ENCODE results near the gene FAM110D. TPM values are rescaled to one million over a fixed set of nuclear protein-coding genes. Genes with fewer than 3 reads are reported as not detected.

The FAM110D gene
- total and polyA plus RNA-seq, 2 donors (not counting 1 experiment from before 2014, with no cell fraction given), result not detected

- peak overlapping the region; percentile 17 for H3K4me2 ChIP-seq (replicated peaks; ENCODE audit: low read depth, low read length, poor library complexity, severe bottlenecking)
- no peaks in the 10 kb centered on the region for H3K27me3 ChIP-seq (replicated peaks in 1 of 4; ENCODE audit: control extremely low read depth in 1 of 4, control insufficient read depth in 3 of 4, insufficient read depth in 4 of 4, low read length in 3 of 4)
- H3K9ac ChIP-seq (ENCODE audit: low read length), result no peak overlapping the region
- ChIA-PET POLR2A (no interaction called here), CTCF (interaction anchor here (0.9 to 1.0 kb wide), 2 partner anchors 25 to 169 kb away, joined by 3 to 4 read pairs; no protein-coding TSS in a partner anchor)
- Mint-ChIP-seq H3K27ac (no peak overlapping the region), H3K27me3 (no peaks in the 10 kb centered on the region), H3K9me3 (ENCODE audit: insufficient read depth) (no peaks in the 10 kb centered on the region), H3K4me3 (no peak overlapping the region), H3K4me1 (peaks cover 11% of the 10 kb centered on the region)
- no peak overlapping the region for H2AFZ ChIP-seq (ENCODE audit: insufficient read depth, low read depth, low read length, poor library complexity, severe bottlenecking)
- H3K36me3 ChIP-seq (replicated peaks in 1 of 2; ENCODE audit: control extremely low read depth in 1 of 2, control insufficient read depth in 1 of 2, extremely low read depth in 1 of 2, insufficient read depth in 2 of 2, low read length in 1 of 2), result peaks cover 0 to 30% of the 10 kb centered on the region in 2 experiments
- H3K9me3 ChIP-seq (ENCODE audit: control extremely low read depth in 1 of 3, control insufficient read depth in 2 of 3, insufficient read depth in 1 of 3, low read length in 2 of 3), result no peaks in the 10 kb centered on the region
- no peak for ATAC-seq (ENCODE audit: low read depth)
- WGBS (ENCODE audit: insufficient coverage), result 49% methylated on average over 5 of the region's 9 CpGs
- peaks cover 7% of the 10 kb centered on the region in 2 donors for H3K4me1 ChIP-seq (ENCODE audit: control insufficient read depth in 2 of 2, insufficient read depth in 2 of 2, low read length in 2 of 2)
- no peak for DNase-seq
- intact Hi-C loops (cut with micrococcal nuclease), result no loop called here
- H3K79me2 ChIP-seq (ENCODE audit: control insufficient read depth, insufficient read depth, low read length), result peaks cover 19% of the 10 kb centered on the region
- TF ChIP-seq EZH2 (IDR thresholded peaks at IDR 0.05; ENCODE audit: borderline replicate concordance, insufficient read depth, low read depth, low read length, poor library complexity, severe bottlenecking), result no peak
- TF ChIP-seq, protein P1, sequence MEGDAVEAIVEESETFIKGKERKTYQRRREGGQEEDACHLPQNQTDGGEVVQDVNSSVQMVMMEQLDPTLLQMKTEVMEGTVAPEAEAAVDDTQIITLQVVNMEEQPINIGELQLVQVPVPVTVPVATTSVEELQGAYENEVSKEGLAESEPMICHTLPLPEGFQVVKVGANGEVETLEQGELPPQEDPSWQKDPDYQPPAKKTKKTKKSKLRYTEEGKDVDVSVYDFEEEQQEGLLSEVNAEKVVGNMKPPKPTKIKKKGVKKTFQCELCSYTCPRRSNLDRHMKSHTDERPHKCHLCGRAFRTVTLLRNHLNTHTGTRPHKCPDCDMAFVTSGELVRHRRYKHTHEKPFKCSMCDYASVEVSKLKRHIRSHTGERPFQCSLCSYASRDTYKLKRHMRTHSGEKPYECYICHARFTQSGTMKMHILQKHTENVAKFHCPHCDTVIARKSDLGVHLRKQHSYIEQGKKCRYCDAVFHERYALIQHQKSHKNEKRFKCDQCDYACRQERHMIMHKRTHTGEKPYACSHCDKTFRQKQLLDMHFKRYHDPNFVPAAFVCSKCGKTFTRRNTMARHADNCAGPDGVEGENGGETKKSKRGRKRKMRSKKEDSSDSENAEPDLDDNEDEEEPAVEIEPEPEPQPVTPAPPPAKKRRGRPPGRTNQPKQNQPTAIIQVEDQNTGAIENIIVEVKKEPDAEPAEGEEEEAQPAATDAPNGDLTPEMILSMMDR (IDR thresholded peaks at IDR 0.05), result no peak
- no peak overlapping the region for H3K4me3 ChIP-seq (ENCODE audit: control extremely low read depth in 1 of 5, extremely low read depth in 1 of 5, insufficient read depth in 1 of 5, low read depth in 2 of 5, low read length in 4 of 5)
- H3K27ac ChIP-seq (ENCODE audit: low read length in 2 of 2), result peak overlapping the region in 1 of 2 donors; percentile 30
- H4K20me1 ChIP-seq (ENCODE audit: control insufficient read depth, insufficient read depth, low read length, poor library complexity, severe bottlenecking), result no peaks in the 10 kb centered on the region
Measured at GRCh38 chr1:26119892-26120608, 38.8 kb upstream of the FAM110D start.

Data from B cell (primary cell).